Fibroblast of lung (primary cell): ENCODE measurements around the gene PBX4. TPM values are rescaled to one million over a fixed set of nuclear protein-coding genes. Genes with fewer than 3 reads are reported as not detected.
A peak's percentile ranks its signal among the peaks of the same experiment; 100 is the strongest.

Source experiments
- DNase-seq, 2 donors: peaks; one replicate each; pipeline versions ENCODE4 v3.0.0 to v3.0.0-alpha.2; 2010; ENCODE audit warnings: low read depth in 2 of 2
- H2AFZ ChIP-seq: 2 replicates; pipeline ENCODE4 v1.5.1; 2012; ENCODE audit warnings: low read length, control low read depth, inconsistent platforms
- H3K27ac ChIP-seq: 2 replicates; pipeline ENCODE4 v1.5.1; 2011; ENCODE audit warnings: low read length, control low read depth; ENCODE audit not compliant: insufficient read depth
- H3K27me3 ChIP-seq: 2 replicates; pipeline ENCODE4 v1.5.1; 2011; ENCODE audit warnings: mild to moderate bottlenecking, low read length; ENCODE audit not compliant: control insufficient read depth, insufficient read depth
- H3K36me3 ChIP-seq: 2 replicates; pipeline ENCODE4 v1.5.1; 2011; ENCODE audit warnings: low read length; ENCODE audit not compliant: control insufficient read depth, insufficient read depth
- H3K4me1 ChIP-seq: 2 replicates; pipeline ENCODE4 v1.5.1; 2011; ENCODE audit warnings: low read length; ENCODE audit not compliant: control insufficient read depth, insufficient read depth; ENCODE audit errors: extremely low read depth
- H3K4me2 ChIP-seq: 2 replicates; pipeline ENCODE4 v1.5.1; 2011; ENCODE audit warnings: low read length, control low read depth; ENCODE audit not compliant: insufficient read depth; ENCODE audit errors: extremely low read depth
- H3K4me3 ChIP-seq, 4 experiments: fragments of 200-600 bp in 1 of 4; sonication (generic) in 1 of 4; replicated peaks in 1 of 4; 2 replicates each; pipeline ENCODE4 v1.5.1; 2011 to 2016; ENCODE audit warnings: low read length in 4 of 4, low read depth in 3 of 4, mild to moderate bottlenecking in 3 of 4, control low read depth in 2 of 4, inconsistent platforms in 1 of 4, mixed read lengths in 1 of 4; ENCODE audit not compliant: insufficient read depth in 1 of 4; ENCODE audit errors: control extremely low read depth in 1 of 4
- H3K79me2 ChIP-seq: 2 replicates; pipeline ENCODE4 v1.5.1; 2012; ENCODE audit warnings: mild to moderate bottlenecking, low read length, inconsistent platforms; ENCODE audit not compliant: control insufficient read depth, insufficient read depth
- H3K9ac ChIP-seq: 2 replicates; pipeline ENCODE4 v1.5.1; 2011; ENCODE audit warnings: mild to moderate bottlenecking, low read length, control low read depth; ENCODE audit not compliant: insufficient read depth
- H3K9me3 ChIP-seq: 2 replicates; pipeline ENCODE4 v1.5.1; 2012; ENCODE audit warnings: low read depth, low read length; ENCODE audit not compliant: control insufficient read depth, insufficient read depth
- H4K20me1 ChIP-seq: 2 replicates; pipeline ENCODE4 v1.5.1; 2011; ENCODE audit warnings: low read length; ENCODE audit not compliant: control insufficient read depth, insufficient read depth; ENCODE audit errors: extremely low read depth
- EZH2 ChIP-seq: IDR thresholded peaks from 2 replicates; pipeline ENCODE4 v1.5.1; 2012; ENCODE audit warnings: low read length, control low read depth, mild to moderate bottlenecking; ENCODE audit errors: missing control alignments
- polyA plus RNA-seq, 2 donors: library from polyadenylated mRNA; depleted of rRNA in 1 of 2; stranded (reverse) in 1 of 2; unstranded in 1 of 2; fragments of >200 nt; gene quantifications; 2 replicates each; pipeline ENCODE4 v1.2.1, GENCODE V29; 2011 to 2012; ENCODE audit warnings: missing spikeins in 1 of 2
- total RNA-seq: library from RNA; depleted of rRNA; stranded (reverse); fragments of >200 nt; gene quantifications from 2 replicates; pipeline ENCODE4 v1.2.1, GENCODE V29; 2014
- TF ChIP-seq, protein P1 (sequence below), 2 donors: IDR thresholded peaks in 1 of 2; conservative IDR thresholded peaks in 1 of 2; 1 replicate in 1 of 2; 2 replicates in 1 of 2; pipeline ENCODE4 v1.5.1; 2011 to 2012; ENCODE audit warnings: low read length in 2 of 2, control low read depth in 1 of 2, inconsistent platforms in 1 of 2, low read depth in 1 of 2, mild to moderate bottlenecking in 1 of 2

PBX4 gene
- total and polyA plus RNA-seq, 2 donors (not counting 1 experiment from before 2014, with no cell fraction given): 0.39 to 1.7 TPM

DNA sequence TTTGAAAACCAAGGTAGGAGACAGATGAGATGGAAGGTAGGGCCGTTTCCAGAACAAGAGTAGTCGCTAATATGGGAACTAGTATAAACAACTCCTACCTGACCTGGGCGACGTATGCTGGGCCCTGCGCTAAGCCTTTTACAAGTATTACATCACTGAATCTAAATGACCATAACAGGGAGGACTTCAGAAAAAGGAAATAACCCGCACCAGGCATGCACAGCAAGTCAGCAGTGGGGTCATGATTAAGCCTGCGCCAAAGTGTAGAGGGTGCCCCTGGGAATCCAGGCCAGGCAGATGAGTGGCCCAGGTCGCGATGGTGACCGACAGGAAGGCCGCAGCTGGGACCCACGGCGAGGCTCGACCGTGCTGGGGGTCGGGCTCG lies 44.4 kb upstream of the PBX4 start:
- H3K9ac ChIP-seq: peak overlapping the region; percentile 97
- peak overlapping the region; percentile 75 for H2AFZ ChIP-seq
- peak overlapping the region; percentile 70 to 98 (median 96) for H3K4me3 ChIP-seq
- TF ChIP-seq, protein P1, sequence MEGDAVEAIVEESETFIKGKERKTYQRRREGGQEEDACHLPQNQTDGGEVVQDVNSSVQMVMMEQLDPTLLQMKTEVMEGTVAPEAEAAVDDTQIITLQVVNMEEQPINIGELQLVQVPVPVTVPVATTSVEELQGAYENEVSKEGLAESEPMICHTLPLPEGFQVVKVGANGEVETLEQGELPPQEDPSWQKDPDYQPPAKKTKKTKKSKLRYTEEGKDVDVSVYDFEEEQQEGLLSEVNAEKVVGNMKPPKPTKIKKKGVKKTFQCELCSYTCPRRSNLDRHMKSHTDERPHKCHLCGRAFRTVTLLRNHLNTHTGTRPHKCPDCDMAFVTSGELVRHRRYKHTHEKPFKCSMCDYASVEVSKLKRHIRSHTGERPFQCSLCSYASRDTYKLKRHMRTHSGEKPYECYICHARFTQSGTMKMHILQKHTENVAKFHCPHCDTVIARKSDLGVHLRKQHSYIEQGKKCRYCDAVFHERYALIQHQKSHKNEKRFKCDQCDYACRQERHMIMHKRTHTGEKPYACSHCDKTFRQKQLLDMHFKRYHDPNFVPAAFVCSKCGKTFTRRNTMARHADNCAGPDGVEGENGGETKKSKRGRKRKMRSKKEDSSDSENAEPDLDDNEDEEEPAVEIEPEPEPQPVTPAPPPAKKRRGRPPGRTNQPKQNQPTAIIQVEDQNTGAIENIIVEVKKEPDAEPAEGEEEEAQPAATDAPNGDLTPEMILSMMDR (conservative IDR thresholded peaks at IDR 0.05 in 1 of 2, IDR thresholded peaks at IDR 0.05 in 1 of 2; ENCODE audit: low read depth in 1 of 2, low read length in 2 of 2): no peak
- TF ChIP-seq EZH2: no peak
- peak overlapping the region; percentile 77 for H3K4me2 ChIP-seq
- H3K27ac ChIP-seq: peak overlapping the region; percentile 98
- H3K36me3 ChIP-seq: peaks cover 9% of the 10 kb centered on the region
- H4K20me1 ChIP-seq: no peaks in the 10 kb centered on the region
- H3K9me3 ChIP-seq: no peaks in the 10 kb centered on the region
- no peak for DNase-seq
- H3K79me2 ChIP-seq: peaks cover 33% of the 10 kb centered on the region
- H3K4me1 ChIP-seq: peaks cover 4% of the 10 kb centered on the region
- H3K27me3 ChIP-seq: no peaks in the 10 kb centered on the region

DNA sequence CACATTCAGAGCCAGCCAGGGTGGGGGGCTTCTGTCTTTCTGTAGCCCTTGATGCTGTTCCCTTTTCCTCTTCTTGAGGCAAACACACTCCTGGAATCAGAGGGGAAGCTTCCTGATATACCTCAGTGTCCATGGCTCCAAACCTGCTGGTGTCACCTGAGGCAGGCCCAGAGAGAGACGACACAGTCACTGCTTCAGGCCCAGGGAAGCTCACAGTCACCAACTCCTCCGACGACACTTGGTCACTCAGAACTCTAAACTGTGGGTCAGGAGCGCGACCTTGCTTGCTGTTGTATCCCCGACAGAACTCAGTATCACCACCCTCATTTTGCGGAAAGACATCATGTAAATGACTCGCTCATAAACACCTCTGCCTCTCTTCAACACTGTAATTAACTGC lies 43.9 kb upstream of the PBX4 start:
- H3K27me3 ChIP-seq: no peaks in the 10 kb centered on the region
- TF ChIP-seq, protein P1 (conservative IDR thresholded peaks at IDR 0.05 in 1 of 2, IDR thresholded peaks at IDR 0.05 in 1 of 2; ENCODE audit: low read depth in 1 of 2, low read length in 2 of 2): no peak
- TF ChIP-seq EZH2: no peak
- H3K9me3 ChIP-seq: no peaks in the 10 kb centered on the region
- peaks cover 9% of the 10 kb centered on the region for H3K36me3 ChIP-seq
- peak overlapping the region; percentile 70 to 98 (median 96) for H3K4me3 ChIP-seq
- H3K79me2 ChIP-seq: peaks cover 33% of the 10 kb centered on the region
- no peak overlapping the region for H2AFZ ChIP-seq
- H4K20me1 ChIP-seq: no peaks in the 10 kb centered on the region
- H3K4me2 ChIP-seq: peak overlapping the region; percentile 77
- peak overlapping the region; percentile 98 for H3K27ac ChIP-seq
- DNase-seq: no peak
- no peak overlapping the region for H3K9ac ChIP-seq
- H3K4me1 ChIP-seq: peaks cover 4% of the 10 kb centered on the region

DNA sequence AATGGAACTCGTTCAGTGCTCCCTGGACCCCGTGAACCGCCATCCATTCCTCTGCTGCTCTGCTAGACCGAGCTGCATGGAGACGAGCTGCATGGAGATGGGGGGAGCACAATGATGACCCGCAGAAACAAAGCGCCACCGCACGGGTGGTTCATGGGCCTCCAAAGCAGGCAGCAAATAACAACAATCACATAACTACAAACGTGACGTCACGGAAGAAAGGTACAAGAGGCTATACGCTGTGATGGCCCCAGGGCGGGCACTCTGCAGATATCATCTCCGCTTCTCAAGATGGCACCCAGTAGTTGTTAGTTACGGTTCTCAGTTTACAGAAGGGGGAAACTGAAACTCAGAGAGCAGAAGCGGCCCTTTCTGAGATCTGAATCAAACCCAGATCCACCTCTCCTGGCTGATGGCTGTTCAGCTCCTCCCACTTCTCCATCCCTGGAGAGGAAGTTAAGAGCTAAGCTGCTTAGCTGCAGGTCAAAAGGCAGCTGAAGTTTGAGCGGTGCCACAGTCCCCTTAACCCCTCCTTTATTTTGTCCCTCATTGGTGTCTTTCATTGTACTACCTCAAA lies 43.3 kb upstream of the PBX4 start:
- H3K79me2 ChIP-seq: peaks cover 33% of the 10 kb centered on the region
- peak overlapping the region in 2 of 4 experiments; percentile 70 to 95 for H3K4me3 ChIP-seq
- peak overlapping the region; percentile 59 for H3K4me2 ChIP-seq
- H3K27ac ChIP-seq: no peak overlapping the region
- H2AFZ ChIP-seq: no peak overlapping the region
- no peak overlapping the region for H3K9ac ChIP-seq
- no peaks in the 10 kb centered on the region for H3K27me3 ChIP-seq
- no peaks in the 10 kb centered on the region for H4K20me1 ChIP-seq
- peaks cover 4% of the 10 kb centered on the region for H3K4me1 ChIP-seq
- TF ChIP-seq, protein P1 (conservative IDR thresholded peaks at IDR 0.05 in 1 of 2, IDR thresholded peaks at IDR 0.05 in 1 of 2; ENCODE audit: low read depth in 1 of 2, low read length in 2 of 2): no peak
- no peak for TF ChIP-seq EZH2
- H3K9me3 ChIP-seq: no peaks in the 10 kb centered on the region
- peaks cover 12% of the 10 kb centered on the region for H3K36me3 ChIP-seq
- DNase-seq: no peak
